NB4 (cell line): ENCODE results near the gene MINDY2.
"Not testable (repeated sequence)": the region's sequence is repeated elsewhere in the genome, so short reads cannot be mapped to it uniquely, and the experiment has no call there.

Experiments
- DNase-seq: peaks from one replicate; pipeline ENCODE4 v3.0.0; 2010; ENCODE audit warnings: low read depth
- H3K4me3 ChIP-seq: one replicate; pipeline ENCODE4 v1.5.1; 2011; ENCODE audit warnings: mild to moderate bottlenecking, low read depth, low read length, moderate library complexity
- CTCF ChIP-seq: IDR thresholded peaks from one replicate; pipeline ENCODE4 v1.5.1; 2012; ENCODE audit warnings: low read depth, low read length
- MAX ChIP-seq: IDR thresholded peaks from 2 replicates; pipeline ENCODE4 v1.6.1; 2011; ENCODE audit warnings: low read depth, low read length
- MYC ChIP-seq: IDR thresholded peaks from 2 replicates; pipeline ENCODE4 v1.6.1; 2011; ENCODE audit warnings: low read depth, low read length
- POLR2A ChIP-seq: IDR thresholded peaks from 2 replicates; pipeline ENCODE4 v1.6.1; 2011; ENCODE audit warnings: mild to moderate bottlenecking; ENCODE audit not compliant: insufficient read length; ENCODE audit errors: extremely low read depth

Gene MINDY2

GRCh38 chr15:58762285-58762684 is 8.8 kb upstream of the MINDY2 start:
- no peak for TF ChIP-seq MAX
- no peak for TF ChIP-seq POLR2A
- no peak for TF ChIP-seq CTCF
- no peak for TF ChIP-seq MYC
- no peak overlapping the region for H3K4me3 ChIP-seq
- DNase-seq = no peak

GRCh38 chr15:58762731-58763130 is 8.4 kb upstream of the MINDY2 start:
- no peak overlapping the region for H3K4me3 ChIP-seq
- no peak for TF ChIP-seq CTCF
- TF ChIP-seq MAX = no peak
- no peak for TF ChIP-seq POLR2A
- TF ChIP-seq MYC = no peak
- DNase-seq = no peak

- no peak overlapping the region for H3K4me3 ChIP-seq
- TF ChIP-seq POLR2A (no peak), CTCF (no peak), MYC (no peak), MAX (no peak)
- DNase-seq = no peak
Observed at GRCh38 chr15:58764468-58764867, 6.6 kb upstream of the MINDY2 start.

GRCh38 chr15:58766290-58766689 is 4.8 kb upstream of the MINDY2 start:
- TF ChIP-seq MYC = no peak
- no peak for TF ChIP-seq MAX
- TF ChIP-seq POLR2A = no peak
- TF ChIP-seq CTCF = no peak
- H3K4me3 ChIP-seq = no peak overlapping the region
- DNase-seq = no peak

- not testable (repeated sequence) for H3K4me3 ChIP-seq, DNase-seq
Observed at GRCh38 chr15:58768601-58769004, 2.5 kb upstream of the MINDY2 start.

- no peak for DNase-seq
- H3K4me3 ChIP-seq = peak overlapping the region; percentile 80
- TF ChIP-seq POLR2A (no peak), CTCF (no peak)
Observed at GRCh38 chr15:58770519-58770856, 614 bp upstream of the MINDY2 start.

- H3K4me3 ChIP-seq = peak overlapping the region; percentile 80
- DNase-seq = peak; percentile 46
- TF ChIP-seq POLR2A = no peak
- no peak for TF ChIP-seq MYC
- TF ChIP-seq CTCF = no peak
- no peak for TF ChIP-seq MAX
Observed at GRCh38 chr15:58771621-58772250, 634 bp downstream of the MINDY2 start.
